Esophagus squamous epithelium (tissue), 5 donors: Measurements from ENCODE around the gene HSPBP1. TPM values are rescaled to one million over a fixed set of nuclear protein-coding genes. Genes with fewer than 3 reads are reported as not detected.

ENCODE experiments used
- DNase-seq: peaks from one replicate; lab custom pipeline; 2025; lab: John Stamatoyannopoulos, UW
- H3K27ac ChIP-seq, 4 donors: fragments of 200-600 bp; sonication (generic); one replicate each; pipeline ENCODE4 v1.5.1; 2016 to 2019; ENCODE audit warnings: mild to moderate bottlenecking in 1 of 4
- H3K27me3 ChIP-seq, 4 donors: fragments of 200-600 bp; sonication (generic); 1 replicate in 3 of 4; 2 replicates in 1 of 4; pipeline versions ENCODE4 v1.5.1 to v1.6.0; 2017 to 2021; ENCODE audit warnings: antibody characterized with exemption in 1 of 4
- H3K36me3 ChIP-seq, 3 donors: fragments of 200-600 bp; sonication (generic); one replicate each; pipeline ENCODE4 v1.5.1; 2016 to 2019
- H3K4me1 ChIP-seq, 3 donors: fragments of 200-600 bp; sonication (generic); one replicate each; pipeline ENCODE4 v1.5.1; 2017 to 2019
- H3K4me3 ChIP-seq, 4 donors: fragments of 200-600 bp; sonication (generic); 1 replicate in 3 of 4; 2 replicates in 1 of 4; pipeline ENCODE4 v1.5.1; 2016 to 2019; ENCODE audit warnings: mild to moderate bottlenecking in 2 of 4, moderate library complexity in 1 of 4
- H3K9me3 ChIP-seq, 3 donors: fragments of 200-600 bp; sonication (generic); one replicate each; pipeline ENCODE4 v1.5.1; 2016 to 2019
- CTCF ChIP-seq, 6 experiments: fragments of 450-650 bp in 4 of 6; fragments of 200-600 bp in 2 of 6; sonication (generic) in 2 of 6; IDR thresholded peaks; one replicate each; pipeline ENCODE4 v1.5.1; 2016 to 2019; ENCODE audit warnings: antibody characterized with exemption in 6 of 6, mild to moderate bottlenecking in 4 of 6, moderate library complexity in 4 of 6
- POLR2A ChIP-seq, 4 donors: fragments of 450-650 bp; IDR thresholded peaks; one replicate each; pipeline ENCODE4 v1.6.1; 2017; ENCODE audit warnings: antibody characterized with exemption in 4 of 4, mild to moderate bottlenecking in 4 of 4, moderate library complexity in 3 of 4
- whole genome bisulfite sequencing, 2 donors: methylation state at CpG; one replicate each; pipeline ENCODE4 v1.1.5; 2018; 5-methylcytosine and 5-hydroxymethylcytosine counted together
- intact Hi-C: fragments of 100-400 bp; cut with DNase I; formaldehyde crosslinking; loops from one replicate; pipeline ENCODE4 v1.15.0; 2022
- total RNA-seq, 4 donors: library from RNA; depleted of rRNA; stranded (reverse); fragments of >200 nt; gene quantifications; one replicate each; pipeline ENCODE4 v1.1.0, GENCODE V29; 2016
- donor health status: DM: yes; HTN: yes; CAD: no.

HSPBP1 gene
- total RNA-seq, 4 donors from 2014 or later = 27.1 to 40.7 (median 32.4) TPM

DNA sequence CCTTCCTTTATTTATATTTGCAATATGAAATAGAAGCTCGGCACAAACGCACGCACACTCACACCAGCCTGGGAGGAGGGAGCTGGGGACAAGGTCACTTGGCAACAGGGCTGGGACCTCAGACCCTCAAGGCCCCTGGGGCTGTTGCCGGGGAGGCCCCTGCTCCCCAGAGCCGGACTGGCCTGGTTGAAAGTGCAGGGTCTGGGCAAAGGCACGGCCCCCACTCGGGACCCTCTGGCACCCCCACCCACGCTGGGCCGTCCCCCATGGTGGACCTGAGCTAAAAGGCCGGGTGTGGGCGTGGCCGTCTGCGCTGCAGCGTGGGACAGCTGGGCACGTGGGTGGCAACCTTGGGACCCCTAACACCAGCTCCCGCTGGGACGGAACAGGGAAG, 50.1 kb downstream of the HSPBP1 start:
- intact Hi-C loops = no loop called here
- WGBS, 2 donors = 78 to 90% methylated on average over 4 to 11 of the region's 17 CpGs
- no peak overlapping the region for H3K27ac ChIP-seq
- DNase-seq = no peak
- H3K27me3 ChIP-seq = no peaks in the 10 kb centered on the region
- TF ChIP-seq POLR2A (IDR thresholded peaks at IDR 0.05) (no peak), CTCF (IDR thresholded peaks at IDR 0.05) (no peak)
- H3K36me3 ChIP-seq = peaks cover 37 to 91% (median 41%) of the 10 kb centered on the region in 3 donors
- no peaks in the 10 kb centered on the region for H3K4me1 ChIP-seq
- H3K4me3 ChIP-seq = no peak overlapping the region
- H3K9me3 ChIP-seq = no peaks in the 10 kb centered on the region

GRCh38 chr19:55229145-55229788, 50.6 kb downstream of the HSPBP1 start:
- no peak overlapping the region for H3K4me3 ChIP-seq
- H3K4me1 ChIP-seq = no peaks in the 10 kb centered on the region
- no peak for TF ChIP-seq POLR2A (IDR thresholded peaks at IDR 0.05)
- TF ChIP-seq CTCF (IDR thresholded peaks at IDR 0.05) = no peak
- intact Hi-C loops = no loop called here
- H3K27ac ChIP-seq = no peak overlapping the region
- 95 to 97% methylated on average over 12 to 17 of the region's 18 CpGs for WGBS, 2 donors
- H3K36me3 ChIP-seq = peaks cover 35 to 85% (median 37%) of the 10 kb centered on the region in 3 donors
- DNase-seq = no peak
- no peaks in the 10 kb centered on the region for H3K9me3 ChIP-seq
- no peaks in the 10 kb centered on the region for H3K27me3 ChIP-seq

DNA sequence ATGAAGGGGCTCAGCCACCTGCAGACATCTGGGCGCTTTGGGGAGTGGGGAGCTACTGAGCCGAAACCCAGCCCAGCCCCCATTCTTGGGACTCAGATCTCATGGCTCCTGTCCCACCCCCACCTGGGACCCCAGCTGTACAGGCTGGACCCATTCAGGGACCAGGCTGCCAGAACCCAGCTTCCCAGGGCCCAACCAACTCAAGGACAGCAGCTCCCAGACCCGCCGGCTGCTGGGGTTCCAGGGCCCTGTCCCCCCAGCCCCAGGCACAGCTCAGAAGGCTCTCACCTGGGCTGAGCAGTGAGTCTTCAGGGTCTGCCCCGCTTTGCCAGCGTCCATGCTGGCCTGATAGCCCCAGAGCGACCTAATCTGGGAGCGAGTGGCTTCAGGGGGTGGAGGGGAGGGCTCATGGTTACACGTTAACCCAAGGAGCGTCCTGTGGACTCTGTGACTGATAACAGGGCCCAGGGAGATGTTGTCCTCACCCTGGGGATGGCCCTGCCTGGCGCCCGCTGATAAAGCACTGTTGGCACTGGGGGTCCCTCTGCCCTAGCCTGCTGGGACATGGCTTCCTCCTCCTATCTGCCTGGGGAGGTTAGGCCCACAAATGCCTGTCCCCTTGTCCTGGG, 51.4 kb downstream of the HSPBP1 start, which contains the start of gene TMEM86B:
Gene TMEM86B (minus strand): TSS at position 361 of the 629 bp plus-strand sequence. CDS start 22 bp downstream, at position 339.
- intact Hi-C loops = no loop called here
- Histone ChIP-seq H3K27me3 (no peaks in the 10 kb centered on the region), H3K36me3 (peaks cover 33 to 78% (median 37%) of the 10 kb centered on the region in 3 donors), H3K27ac (no peak within 1 kb of the TSS), H3K4me3 (no peak within 1 kb of the TSS), H3K4me1 (no peaks in the 10 kb centered on the region), H3K9me3 (no peaks in the 10 kb centered on the region)
- TF ChIP-seq CTCF (IDR thresholded peaks at IDR 0.05) = no peak
- no peak for TF ChIP-seq POLR2A (IDR thresholded peaks at IDR 0.05)
- WGBS, 2 donors = 73% methylated on average over 3 of the region's 12 CpGs; no CpG with 5 or more reads in 1 of the 2 donors
- DNase-seq = no peak

DNA sequence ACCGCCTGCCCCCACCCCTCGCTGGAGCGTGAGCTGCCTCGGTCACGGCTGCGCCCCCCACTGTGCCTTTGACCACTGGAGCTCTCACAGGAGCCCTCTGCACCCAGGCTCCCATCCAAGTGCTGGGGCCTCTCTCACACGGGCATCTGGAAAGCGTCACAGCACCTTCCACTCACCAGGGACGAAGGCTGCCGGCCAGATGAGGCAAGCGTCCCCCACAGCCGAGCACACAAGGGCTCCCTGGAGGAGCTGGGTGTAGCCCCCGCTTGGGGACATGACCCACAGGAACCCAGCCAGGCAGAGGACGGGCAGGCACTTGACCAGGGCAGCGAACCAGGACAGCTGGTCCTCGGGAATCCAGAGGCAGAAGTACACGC, 51.9 kb downstream of the HSPBP1 start:
- intact Hi-C loops = no loop called here
- H3K27ac ChIP-seq = no peak overlapping the region
- H3K4me3 ChIP-seq = no peak overlapping the region
- H3K4me1 ChIP-seq = no peaks in the 10 kb centered on the region
- no peak for DNase-seq
- no peaks in the 10 kb centered on the region for H3K9me3 ChIP-seq
- 85% methylated on average over 4 of the region's 17 CpGs; no CpG with 5 or more reads in 1 of the 2 donors for WGBS, 2 donors
- no peak for TF ChIP-seq POLR2A (IDR thresholded peaks at IDR 0.05)
- no peak for TF ChIP-seq CTCF (IDR thresholded peaks at IDR 0.05)
- H3K27me3 ChIP-seq = no peaks in the 10 kb centered on the region
- peaks cover 33 to 73% (median 37%) of the 10 kb centered on the region in 3 donors for H3K36me3 ChIP-seq
